Endothelial cell (in vitro differentiated cells): ENCODE results near the gene ZXDB. TPM values are rescaled to one million over a fixed set of nuclear protein-coding genes. Genes with fewer than 3 reads are reported as not detected.
A peak's percentile ranks its signal among the peaks of the same experiment; 100 is the strongest.
"Not testable (repeated sequence)": the region's sequence is repeated elsewhere in the genome, so short reads cannot be mapped to it uniquely, and the experiment has no call there.

ENCODE experiments used
- DNase-seq: peaks from one replicate; pipeline ENCODE4 v3.0.0; 2021; ENCODE audit warnings: low spot score
- H3K27ac Mint-ChIP-seq: one replicate; pipeline ENCODE4 v1.8.0; 2021; ENCODE audit warnings: mixed read lengths, inconsistent platforms; ENCODE audit not compliant: unreplicated experiment
- H3K27me3 Mint-ChIP-seq: one replicate; pipeline ENCODE4 v1.8.0; 2021; ENCODE audit warnings: mild to moderate bottlenecking, moderate library complexity, mixed read lengths, inconsistent platforms; ENCODE audit not compliant: unreplicated experiment
- H3K36me3 Mint-ChIP-seq: one replicate; pipeline ENCODE4 v1.8.0; 2021; ENCODE audit warnings: mild to moderate bottlenecking, low read depth, mixed read lengths, inconsistent platforms; ENCODE audit not compliant: unreplicated experiment
- H3K4me1 Mint-ChIP-seq: one replicate; pipeline ENCODE4 v1.8.0; 2021; ENCODE audit warnings: mild to moderate bottlenecking, mixed read lengths, inconsistent platforms; ENCODE audit not compliant: unreplicated experiment
- H3K4me3 Mint-ChIP-seq: one replicate; pipeline ENCODE4 v1.8.0; 2021; ENCODE audit warnings: mild to moderate bottlenecking, mixed read lengths, inconsistent platforms; ENCODE audit not compliant: unreplicated experiment
- H3K9me3 Mint-ChIP-seq: one replicate; pipeline ENCODE4 v1.8.0; 2021; ENCODE audit warnings: mixed read lengths, inconsistent platforms; ENCODE audit not compliant: unreplicated experiment
- CTCF ChIP-seq: fragments of 200-600 bp; sonication (generic); IDR thresholded peaks from one replicate; pipeline ENCODE4 v1.5.0; 2021; ENCODE audit warnings: antibody characterized with exemption; ENCODE audit not compliant: unreplicated experiment
- total RNA-seq: library from RNA; stranded (reverse); fragmentation: NEBNext Ultra II Directional; extraction: Animal tissue kit (Norgen Biotek cat#: 25700); gene quantifications from one replicate; pipeline ENCODE4 v1.2.1, GENCODE V29; 2021; ENCODE audit not compliant: unreplicated experiment

ZXDB gene
- total RNA-seq, 1 donor from 2014 or later: 7.5 TPM

GRCh38 chrX:57587062-57587461, 4.7 kb upstream of the ZXDB start:
- TF ChIP-seq CTCF: no peak
- H3K27me3 Mint-ChIP-seq: no peaks in the 10 kb centered on the region
- no peak for DNase-seq
- no peak overlapping the region for H3K27ac Mint-ChIP-seq
- H3K36me3 Mint-ChIP-seq: no peaks in the 10 kb centered on the region
- H3K4me1 Mint-ChIP-seq: peaks cover 6% of the 10 kb centered on the region
- no peaks in the 10 kb centered on the region for H3K9me3 Mint-ChIP-seq
- H3K4me3 Mint-ChIP-seq: no peak overlapping the region

- Mint-ChIP-seq H3K27me3 (no peaks in the 10 kb centered on the region), H3K36me3 (no peaks in the 10 kb centered on the region), H3K27ac (no peak overlapping the region), H3K4me1 (peaks cover 6% of the 10 kb centered on the region), H3K4me3 (no peak overlapping the region), H3K9me3 (no peaks in the 10 kb centered on the region)
- no peak for TF ChIP-seq CTCF
- no peak for DNase-seq
Measured at GRCh38 chrX:57587607-57588006, 4.2 kb upstream of the ZXDB start.

- peaks cover 22% of the 10 kb centered on the region for H3K4me1 Mint-ChIP-seq
- H3K27ac Mint-ChIP-seq, H3K4me3 Mint-ChIP-seq, H3K27me3 Mint-ChIP-seq, H3K36me3 Mint-ChIP-seq, H3K9me3 Mint-ChIP-seq: not testable (repeated sequence)
- DNase-seq: peak; percentile 29
Measured at GRCh38 chrX:57592160-57592893, 516 bp downstream of the ZXDB start.

- not testable (repeated sequence) for H3K9me3 Mint-ChIP-seq, H3K36me3 Mint-ChIP-seq, H3K27ac Mint-ChIP-seq, H3K27me3 Mint-ChIP-seq
- DNase-seq: peak; percentile 42
- Mint-ChIP-seq H3K4me3 (peak overlapping the region; percentile 69), H3K4me1 (peaks cover 22% of the 10 kb centered on the region)
Measured at GRCh38 chrX:57592894-57593215, 1.0 kb downstream of the ZXDB start.

- no peak for DNase-seq
- no peaks in the 10 kb centered on the region for H3K36me3 Mint-ChIP-seq
- H3K9me3 Mint-ChIP-seq: no peaks in the 10 kb centered on the region
- H3K4me1 Mint-ChIP-seq: peaks cover 22% of the 10 kb centered on the region
- H3K27ac Mint-ChIP-seq: no peak overlapping the region
- TF ChIP-seq CTCF: no peak
- H3K27me3 Mint-ChIP-seq: no peaks in the 10 kb centered on the region
- H3K4me3 Mint-ChIP-seq: peak overlapping the region; percentile 50
Measured at GRCh38 chrX:57595381-57595811, 3.6 kb downstream of the ZXDB start.

- Mint-ChIP-seq H3K9me3 (no peaks in the 10 kb centered on the region), H3K27ac (peak overlapping the region; percentile 64)
Measured at GRCh38 chrX:57596109-57596508, 4.3 kb downstream of the ZXDB start.

More at GRCh38 chrX:57596109-57596508, 4.3 kb downstream of the ZXDB start:
- H3K36me3 Mint-ChIP-seq: no peaks in the 10 kb centered on the region
- peak overlapping the region; percentile 49 for H3K4me3 Mint-ChIP-seq
- no peak for TF ChIP-seq CTCF
- no peak for DNase-seq
- H3K4me1 Mint-ChIP-seq: peaks cover 22% of the 10 kb centered on the region
- H3K27me3 Mint-ChIP-seq: no peaks in the 10 kb centered on the region
